GM12873 (cell line): ENCODE results near the gene SCG2.

ENCODE experiments used
- TF ChIP-seq, protein P1 (sequence below): IDR thresholded peaks from 2 replicates; pipeline ENCODE4 v1.5.1; 2012; ENCODE audit warnings: low read depth, mild to moderate bottlenecking, moderate library complexity, low read length, control low read depth; ENCODE audit not compliant: insufficient read depth; ENCODE audit errors: missing control alignments

The SCG2 gene

GRCh38 chr2:223601932-223602666 lies at the start of gene SCG2:
Gene SCG2, minus strand, starts transcription at chr2:223602361. Its CDS starts 3,079 bp downstream, at chr2:223599282.
- TF ChIP-seq, protein P1, sequence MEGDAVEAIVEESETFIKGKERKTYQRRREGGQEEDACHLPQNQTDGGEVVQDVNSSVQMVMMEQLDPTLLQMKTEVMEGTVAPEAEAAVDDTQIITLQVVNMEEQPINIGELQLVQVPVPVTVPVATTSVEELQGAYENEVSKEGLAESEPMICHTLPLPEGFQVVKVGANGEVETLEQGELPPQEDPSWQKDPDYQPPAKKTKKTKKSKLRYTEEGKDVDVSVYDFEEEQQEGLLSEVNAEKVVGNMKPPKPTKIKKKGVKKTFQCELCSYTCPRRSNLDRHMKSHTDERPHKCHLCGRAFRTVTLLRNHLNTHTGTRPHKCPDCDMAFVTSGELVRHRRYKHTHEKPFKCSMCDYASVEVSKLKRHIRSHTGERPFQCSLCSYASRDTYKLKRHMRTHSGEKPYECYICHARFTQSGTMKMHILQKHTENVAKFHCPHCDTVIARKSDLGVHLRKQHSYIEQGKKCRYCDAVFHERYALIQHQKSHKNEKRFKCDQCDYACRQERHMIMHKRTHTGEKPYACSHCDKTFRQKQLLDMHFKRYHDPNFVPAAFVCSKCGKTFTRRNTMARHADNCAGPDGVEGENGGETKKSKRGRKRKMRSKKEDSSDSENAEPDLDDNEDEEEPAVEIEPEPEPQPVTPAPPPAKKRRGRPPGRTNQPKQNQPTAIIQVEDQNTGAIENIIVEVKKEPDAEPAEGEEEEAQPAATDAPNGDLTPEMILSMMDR = peak; percentile 27

- TF ChIP-seq, protein P1 = no peak
These were observed 47.7 kb upstream of the SCG2 start for GRCh38 chr2:223649554-223650533.

GRCh38 chr2:223648755-223649154 lies 46.6 kb upstream of the SCG2 start:
- TF ChIP-seq, protein P1 = no peak

GRCh38 chr2:223647258-223647952 lies 45.2 kb upstream of the SCG2 start:
- TF ChIP-seq, protein P1 = no peak

DNA sequence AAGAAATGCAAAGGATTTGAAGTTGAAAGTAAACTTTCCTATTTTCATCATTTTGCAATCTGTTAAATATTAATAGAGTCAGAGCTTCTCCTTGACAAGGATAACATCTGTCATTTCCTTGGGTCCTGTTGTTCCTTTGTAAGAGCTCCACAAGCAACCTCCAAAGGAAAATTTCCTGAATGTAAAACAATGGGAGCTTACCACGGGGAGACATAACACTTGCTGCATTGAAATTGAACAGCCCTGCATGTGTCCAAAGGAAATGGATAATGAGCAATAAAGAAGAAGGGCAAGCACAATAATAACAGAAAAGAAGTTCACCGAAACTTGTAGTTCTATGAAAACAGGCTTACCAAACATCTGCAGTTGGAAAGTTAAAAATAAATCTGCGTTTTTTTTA lies 42.0 kb upstream of the SCG2 start:
- TF ChIP-seq, protein P1 = no peak

DNA sequence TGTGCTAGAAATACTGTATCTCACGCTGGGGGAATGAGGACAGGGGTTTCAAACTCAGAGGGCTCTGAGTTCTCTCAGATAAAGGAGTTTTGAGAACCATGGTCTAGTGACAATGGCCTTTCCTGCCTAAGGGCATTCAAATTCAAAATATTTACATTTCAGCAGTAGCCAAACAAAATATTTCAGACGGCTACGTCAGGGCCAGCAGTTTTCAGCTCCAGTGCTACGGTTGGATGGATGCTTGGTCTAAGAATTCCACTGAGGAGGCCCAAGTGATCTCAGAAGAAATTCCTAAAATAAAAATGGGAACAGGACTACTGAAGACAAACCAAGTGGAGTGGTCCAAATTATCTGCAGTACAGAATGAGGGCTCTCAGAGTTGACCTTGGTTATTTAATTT lies 41.1 kb upstream of the SCG2 start:
- TF ChIP-seq, protein P1 = no peak
